ENCODE measurements around the gene S100A7A.

Gene S100A7A

GRCh38 chr1:153426809-153427208 is 10.5 kb downstream of the S100A7A start (continued):
- TF ChIP-seq ZNF660 (tag by site-specific recombination; IDR thresholded peaks at IDR 0.05): no peak

GRCh38 chr1:153428073-153428638 is 11.8 kb downstream of the S100A7A start:
- no peak for TF ChIP-seq ZNF302 (tag by site-specific recombination; IDR thresholded peaks at IDR 0.05; ENCODE audit: low read depth)
- no peak for TF ChIP-seq CTCF (tag by site-specific recombination; IDR thresholded peaks at IDR 0.05)
- TF ChIP-seq GLI2 (tag by site-specific recombination; IDR thresholded peaks at IDR 0.05; ENCODE audit: borderline replicate concordance, low read depth): no peak
- TF ChIP-seq ZFP69B (tag by site-specific recombination; IDR thresholded peaks at IDR 0.05): no peak
- TF ChIP-seq SCRT1 (tag by site-specific recombination; IDR thresholded peaks at IDR 0.05; ENCODE audit: borderline replicate concordance): no peak
- TF ChIP-seq ZSCAN4 (tag by site-specific recombination; IDR thresholded peaks at IDR 0.05): no peak
- TF ChIP-seq ZNF639 (tag by site-specific recombination; IDR thresholded peaks at IDR 0.05): no peak
- TF ChIP-seq ZNF670 (tag by site-specific recombination; IDR thresholded peaks at IDR 0.05; ENCODE audit: low read depth): no peak
- no peak for TF ChIP-seq ZFP3 (tag by site-specific recombination; IDR thresholded peaks at IDR 0.05; ENCODE audit: low read depth)
- no peak for TF ChIP-seq ZBTB21 (tag by site-specific recombination; IDR thresholded peaks at IDR 0.05)
- TF ChIP-seq GFI1B (tag by site-specific recombination; IDR thresholded peaks at IDR 0.05): no peak
- no peak for TF ChIP-seq SALL2 (tag by site-specific recombination; IDR thresholded peaks at IDR 0.05; ENCODE audit: borderline replicate concordance)
- no peaks in the 10 kb centered on the region for H3K9me3 ChIP-seq (ENCODE audit: control insufficient read depth, insufficient read depth, low read depth, low read length)
- no peaks in the 10 kb centered on the region for H3K36me3 ChIP-seq (ENCODE audit: control insufficient read depth in 2 of 2, insufficient read depth in 1 of 2, low read length in 2 of 2)
- POLR2A ChIA-PET: no interaction called here
- CTCF ChIA-PET: interaction anchor here (1.4 kb wide), 1 partner anchor 49 kb away, joined by 3 read pairs; no protein-coding TSS in a partner anchor
- no peak overlapping the region for H3K27ac ChIP-seq (ENCODE audit: extremely low read depth, low read depth, low read length)
- no peak overlapping the region for H3K4me3 ChIP-seq (ENCODE audit: low read depth, low read length)
- no peaks in the 10 kb centered on the region for H3K4me1 ChIP-seq (ENCODE audit: control insufficient read depth, insufficient read depth, low read length)

- no peaks in the 10 kb centered on the region for H3K9me3 ChIP-seq (ENCODE audit: control insufficient read depth, insufficient read depth, low read depth, low read length)
- H3K27ac ChIP-seq (ENCODE audit: extremely low read depth, low read depth, low read length): no peak overlapping the region
- POLR2A ChIA-PET: no interaction called here
- H3K4me3 ChIP-seq (ENCODE audit: low read depth, low read length): no peak overlapping the region
- CTCF ChIA-PET: interaction anchor here (1.4 kb wide), 1 partner anchor 49 kb away, joined by 3 read pairs; no protein-coding TSS in a partner anchor
- H3K36me3 ChIP-seq (ENCODE audit: control insufficient read depth in 2 of 2, insufficient read depth in 1 of 2, low read length in 2 of 2): no peaks in the 10 kb centered on the region
- no peaks in the 10 kb centered on the region for H3K4me1 ChIP-seq (ENCODE audit: control insufficient read depth, insufficient read depth, low read length)
- no peak for TF ChIP-seq ZNF292 (tag by site-specific recombination; IDR thresholded peaks at IDR 0.05; ENCODE audit: borderline replicate concordance, low read depth)
- TF ChIP-seq BCL11A (tag by site-specific recombination; IDR thresholded peaks at IDR 0.05; ENCODE audit: low read depth): no peak
- TF ChIP-seq ZNF660 (tag by site-specific recombination; IDR thresholded peaks at IDR 0.05): no peak
- no peak for TF ChIP-seq ZNF362 (tag by site-specific recombination; IDR thresholded peaks at IDR 0.05)
- no peak for TF ChIP-seq OVOL3 (tag by site-specific recombination; IDR thresholded peaks at IDR 0.05)
- no peak for TF ChIP-seq HIC1 (tag by site-specific recombination; IDR thresholded peaks at IDR 0.05)
- no peak for TF ChIP-seq ZNF148 (tag by site-specific recombination; IDR thresholded peaks at IDR 0.05; ENCODE audit: borderline replicate concordance)
Observed at GRCh38 chr1:153428791-153429190, 12.5 kb downstream of the S100A7A start.

Data from HEK293 (cell line).